BLaER1 treated with 17β-estradiol and CSF1 and Interleukin-3, amounts not matched to agents 10 nM and 100 nM (cell line): ENCODE measurements around the gene KLK10.
A peak's percentile ranks its signal among the peaks of the same experiment; 100 is the strongest.
"Not testable (repeated sequence)": the region's sequence is repeated elsewhere in the genome, so short reads cannot be mapped to it uniquely, and the experiment has no call there.

Experiments
- H3K27ac ChIP-seq, 11 experiments: shearing (Covaris generic); formaldehyde crosslinking; 2 replicates each; pipeline ENCODE4 v1.8.1; 2022
- H3K27me3 ChIP-seq, 11 experiments: shearing (Covaris generic); formaldehyde crosslinking; 2 replicates each; pipeline ENCODE4 v1.8.1; 2022
- H3K36me3 ChIP-seq, 11 experiments: shearing (Covaris generic); formaldehyde crosslinking; 2 replicates each; pipeline ENCODE4 v1.8.1; 2022
- H3K4me1 ChIP-seq, 10 experiments: shearing (Covaris generic); formaldehyde crosslinking; 2 replicates each; pipeline ENCODE4 v1.8.1; 2022
- H3K4me2 ChIP-seq, 11 experiments: shearing (Covaris generic); formaldehyde crosslinking; 2 replicates each; pipeline ENCODE4 v1.8.1; 2022
- H3K4me3 ChIP-seq, 10 experiments: shearing (Covaris generic); formaldehyde crosslinking; 2 replicates each; pipeline ENCODE4 v1.8.1; 2022
- H3K9ac ChIP-seq, 11 experiments: shearing (Covaris generic); formaldehyde crosslinking; 2 replicates each; pipeline ENCODE4 v1.8.1; 2022
- H3K9me3 ChIP-seq, 11 experiments: shearing (Covaris generic); formaldehyde crosslinking; replicated peaks in 1 of 11; 2 replicates each; pipeline ENCODE4 v1.8.1; 2022
- H4K20me1 ChIP-seq, 11 experiments: shearing (Covaris generic); formaldehyde crosslinking; 2 replicates each; pipeline ENCODE4 v1.8.1; 2022
- Cebpa-rat ChIP-seq, 11 experiments: shearing (Covaris generic); IDR thresholded peaks; 2 replicates each; pipeline ENCODE4 v1.8.1; 2022

The KLK10 gene

DNA sequence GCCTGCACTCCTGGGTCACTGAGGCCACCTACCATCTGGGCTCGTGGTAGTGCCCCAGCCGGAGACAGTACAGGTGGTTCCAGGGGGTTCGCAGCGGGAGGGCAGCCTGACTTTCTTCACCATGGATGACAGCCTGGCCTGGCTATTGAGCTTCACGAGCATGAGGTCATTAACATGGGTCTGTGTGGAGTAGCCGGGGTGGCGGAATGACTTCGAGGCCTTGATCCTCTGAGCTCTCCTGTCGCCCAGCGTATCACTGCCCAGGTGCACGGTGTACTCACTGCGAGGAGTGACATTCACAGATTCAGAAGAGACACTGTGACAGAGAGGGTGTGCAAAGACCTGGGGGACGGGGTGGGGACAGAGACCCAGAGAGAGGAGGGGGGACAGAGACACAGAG lies 39.3 kb downstream of the KLK10 start:
- Histone ChIP-seq H4K20me1 (no peaks in the 10 kb centered on the region), H3K36me3 (no peaks in the 10 kb centered on the region), H3K4me2 (no peak overlapping the region), H3K4me3 (no peak overlapping the region), H3K9ac (no peak overlapping the region), H3K4me1 (no peaks in the 10 kb centered on the region), H3K27me3 (peaks cover 0 to 16% (median 0%) of the 10 kb centered on the region in 11 experiments; a peak in 3 of 22 replicates), H3K27ac (no peak overlapping the region), H3K9me3 (no peaks in the 10 kb centered on the region)
- TF ChIP-seq Cebpa-rat (IDR thresholded peaks at IDR 0.05) = no peak

DNA sequence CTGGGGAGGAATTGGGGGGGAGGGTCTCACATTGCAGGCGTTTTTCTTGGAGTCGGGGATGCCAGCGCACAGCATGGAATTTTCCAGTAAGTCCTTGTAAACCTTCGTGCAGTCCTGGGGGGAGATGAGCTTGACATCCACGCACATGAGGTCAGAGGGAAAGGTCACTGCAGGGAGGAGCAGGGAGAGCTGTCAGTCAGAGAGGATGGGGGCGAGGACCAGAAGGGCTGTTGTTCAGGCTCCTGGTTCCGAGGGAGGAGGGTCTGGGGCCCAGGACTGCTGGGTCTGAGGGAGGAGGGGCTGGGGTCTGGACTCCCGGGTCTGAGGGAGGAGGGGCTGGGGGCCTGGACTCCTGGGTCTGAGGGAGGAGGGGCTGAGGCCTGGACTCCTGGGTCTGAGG lies 39.8 kb downstream of the KLK10 start:
- no peaks in the 10 kb centered on the region for H3K36me3 ChIP-seq
- H3K4me1 ChIP-seq = no peaks in the 10 kb centered on the region
- no peaks in the 10 kb centered on the region for H3K9me3 ChIP-seq
- no peak overlapping the region for H3K9ac ChIP-seq
- H3K27me3 ChIP-seq = peaks cover 0 to 16% (median 0%) of the 10 kb centered on the region in 11 experiments; a peak in 3 of 22 replicates
- TF ChIP-seq Cebpa-rat (IDR thresholded peaks at IDR 0.05) = no peak
- no peak overlapping the region for H3K4me2 ChIP-seq
- H3K27ac ChIP-seq = no peak overlapping the region
- no peak overlapping the region for H3K4me3 ChIP-seq
- no peaks in the 10 kb centered on the region for H4K20me1 ChIP-seq

DNA sequence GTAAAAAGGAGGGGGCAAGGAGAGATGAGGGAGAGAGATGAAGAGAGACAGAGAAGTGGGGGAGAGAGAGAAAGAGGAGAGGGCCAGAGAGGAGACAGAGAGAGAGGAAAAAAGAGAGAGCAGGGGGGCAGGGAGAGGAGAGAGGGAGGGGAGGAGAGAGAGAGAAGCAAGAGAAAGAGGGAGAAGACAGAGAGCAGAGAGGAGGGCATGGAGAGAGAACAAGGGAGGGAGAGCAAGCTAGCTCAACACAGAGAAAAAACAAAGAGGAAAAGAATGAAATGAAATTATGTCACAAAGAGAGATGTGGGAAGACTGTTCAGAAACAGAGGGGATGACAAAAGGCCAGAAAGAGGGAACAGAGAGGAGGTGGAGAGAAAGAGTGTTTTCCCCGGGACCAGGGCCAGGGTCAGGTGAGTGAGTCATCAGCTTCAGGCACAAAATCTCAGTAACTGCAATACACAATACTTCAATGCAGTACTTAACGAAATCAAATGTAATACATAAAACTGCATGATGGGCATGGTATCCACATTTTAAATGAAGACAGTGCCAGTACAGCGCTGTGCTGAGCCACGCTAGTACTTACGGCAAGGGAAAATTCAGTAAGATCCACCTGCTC lies 40.6 kb downstream of the KLK10 start:
- no peak overlapping the region for H3K4me3 ChIP-seq
- H4K20me1 ChIP-seq = no peaks in the 10 kb centered on the region
- no peak overlapping the region for H3K27ac ChIP-seq
- H3K27me3 ChIP-seq = peaks cover 0 to 15% (median 0%) of the 10 kb centered on the region in 11 experiments; a peak in 3 of 22 replicates
- H3K4me1 ChIP-seq = no peaks in the 10 kb centered on the region
- no peaks in the 10 kb centered on the region for H3K36me3 ChIP-seq
- no peaks in the 10 kb centered on the region for H3K9me3 ChIP-seq
- no peak overlapping the region for H3K4me2 ChIP-seq
- TF ChIP-seq Cebpa-rat (IDR thresholded peaks at IDR 0.05) = no peak
- H3K9ac ChIP-seq = no peak overlapping the region

DNA sequence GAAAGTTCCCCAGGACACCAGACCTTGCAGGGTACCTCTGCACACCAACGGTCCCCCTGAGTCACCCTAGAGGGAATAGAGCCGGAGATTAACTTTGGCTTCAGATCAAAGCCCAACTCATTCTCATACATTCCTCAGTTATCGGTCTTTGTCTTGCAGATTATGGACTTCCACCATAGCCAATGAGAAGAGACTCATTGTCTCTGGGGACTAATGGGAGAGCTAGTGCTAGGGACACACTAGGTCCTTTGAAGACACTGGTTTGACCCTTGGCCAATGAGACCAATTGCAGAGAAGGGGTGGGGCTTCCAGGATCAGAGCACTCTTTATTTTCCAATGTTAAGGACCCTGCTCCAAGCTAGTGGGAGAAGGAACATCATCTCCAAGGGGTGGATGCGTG lies 41.9 kb downstream of the KLK10 start:
- H4K20me1 ChIP-seq = no peaks in the 10 kb centered on the region
- no peaks in the 10 kb centered on the region for H3K4me1 ChIP-seq
- H3K27ac ChIP-seq = no peak overlapping the region
- H3K4me3 ChIP-seq = no peak overlapping the region
- no peaks in the 10 kb centered on the region for H3K9me3 ChIP-seq
- no peak overlapping the region for H3K9ac ChIP-seq
- TF ChIP-seq Cebpa-rat (IDR thresholded peaks at IDR 0.05) = no peak
- no peaks in the 10 kb centered on the region for H3K36me3 ChIP-seq
- H3K27me3 ChIP-seq = peaks cover 0 to 11% (median 0%) of the 10 kb centered on the region in 11 experiments; a peak in 1 of 22 replicates
- H3K4me2 ChIP-seq = no peak overlapping the region

DNA sequence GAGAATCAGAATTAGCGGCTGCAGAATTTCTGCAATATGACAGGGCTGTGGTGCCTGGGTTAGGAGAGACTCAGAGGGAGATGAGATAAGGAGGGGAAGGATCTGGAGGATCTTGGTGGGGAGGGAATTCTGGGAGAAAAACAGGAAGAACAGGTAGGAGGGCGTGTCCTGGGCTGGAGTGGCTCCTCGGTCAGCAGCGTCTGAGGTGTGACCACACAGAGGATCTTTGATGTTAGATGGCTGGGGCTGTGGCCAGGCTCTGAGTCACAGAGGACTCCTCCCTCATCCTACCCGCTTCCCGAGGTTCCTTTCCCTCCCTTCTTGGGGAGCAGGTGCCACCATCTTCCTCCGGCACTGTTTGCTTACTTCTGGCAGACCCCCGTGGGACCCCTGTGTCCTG lies 43.7 kb downstream of the KLK10 start:
- Histone ChIP-seq H3K36me3 (no peaks in the 10 kb centered on the region), H3K27ac (no peak overlapping the region), H3K9ac (no peak overlapping the region), H3K9me3 (no peaks in the 10 kb centered on the region), H3K4me1 (no peaks in the 10 kb centered on the region), H3K4me3 (no peak overlapping the region), H3K4me2 (no peak overlapping the region), H4K20me1 (no peaks in the 10 kb centered on the region), H3K27me3 (peaks cover 0 to 5% (median 0%) of the 10 kb centered on the region in 11 experiments; a peak in 1 of 22 replicates)
- no peak for TF ChIP-seq Cebpa-rat (IDR thresholded peaks at IDR 0.05)

DNA sequence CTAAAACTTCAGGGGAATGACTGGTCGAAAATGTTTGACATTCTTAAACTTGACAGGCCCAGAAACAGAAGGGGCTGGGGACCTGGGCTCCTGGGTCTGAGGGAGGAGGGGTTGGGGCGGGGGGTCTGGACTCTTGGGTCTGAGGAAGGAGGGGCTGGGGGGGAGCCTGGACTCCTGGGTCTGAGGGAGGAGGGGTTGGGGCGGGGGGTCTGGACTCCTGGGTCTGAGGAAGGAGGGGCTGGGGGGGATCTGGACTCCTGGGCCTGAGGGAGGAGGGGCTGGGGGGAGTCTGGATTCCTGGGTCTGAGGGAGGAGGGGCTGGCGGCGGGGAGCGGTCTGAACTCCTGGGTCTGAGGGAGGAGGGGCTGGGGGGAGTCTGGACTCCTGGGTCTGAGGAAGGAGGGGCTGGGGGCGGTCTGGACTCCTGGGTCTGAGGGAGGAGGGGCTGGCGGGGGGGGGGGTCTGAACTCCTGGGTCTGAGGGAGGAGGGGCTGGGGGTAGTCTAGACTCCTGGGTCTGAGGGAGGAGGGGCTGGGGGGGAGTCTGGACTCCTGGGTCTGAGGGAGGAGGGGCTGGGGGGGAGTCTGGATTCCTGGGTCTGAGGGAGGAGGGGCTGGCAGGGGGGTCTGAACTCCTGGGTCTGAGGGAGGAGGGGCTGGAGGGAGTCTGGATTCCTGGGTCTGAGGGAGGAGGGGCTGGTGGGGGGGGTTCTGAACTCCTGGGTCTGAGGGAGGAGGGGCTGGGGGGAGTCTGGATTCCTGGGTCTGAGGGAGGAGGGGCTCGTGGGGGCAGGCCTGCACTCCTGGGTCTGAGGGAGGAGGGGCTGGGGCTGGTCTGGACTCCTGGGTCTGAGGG lies 44.6 kb downstream of the KLK10 start:
- Histone ChIP-seq H3K9me3 (no peaks in the 10 kb centered on the region), H3K4me1 (no peaks in the 10 kb centered on the region), H4K20me1 (no peaks in the 10 kb centered on the region), H3K36me3 (no peaks in the 10 kb centered on the region), H3K27ac (no peak overlapping the region), H3K4me2 (no peak overlapping the region), H3K27me3 (no peaks in the 10 kb centered on the region), H3K9ac (no peak overlapping the region), H3K4me3 (no peak overlapping the region)
- no peak for TF ChIP-seq Cebpa-rat (IDR thresholded peaks at IDR 0.05)

DNA sequence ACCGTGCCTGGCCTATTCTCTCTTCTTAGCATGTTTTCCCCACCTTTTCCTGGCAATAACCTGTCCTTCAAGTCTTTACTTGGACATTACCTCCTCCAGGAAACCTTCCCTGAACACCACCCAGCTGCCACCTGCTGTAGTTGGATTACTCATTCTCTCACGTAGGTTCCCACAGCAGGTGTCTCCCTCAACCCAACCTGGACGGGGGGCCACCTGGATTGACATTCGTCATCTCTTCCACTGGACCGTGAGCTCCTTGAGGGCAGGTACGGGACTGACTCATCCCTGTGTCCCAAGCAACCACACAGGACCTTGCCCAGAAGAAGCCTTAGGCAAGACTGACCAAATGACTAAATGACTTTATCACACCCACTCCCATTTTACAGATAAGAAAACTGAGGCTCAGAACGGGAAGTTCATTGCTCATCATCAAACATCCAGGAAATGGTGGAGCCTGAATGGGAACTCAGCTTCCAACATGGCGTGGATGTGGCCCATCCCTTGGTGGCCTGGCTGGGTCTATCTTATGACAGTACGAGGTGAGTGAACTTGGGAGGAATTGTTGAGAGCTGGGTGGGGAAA lies 46.6 kb downstream of the KLK10 start:
- Histone ChIP-seq H3K4me2 (no peak overlapping the region), H3K9me3 (no peaks in the 10 kb centered on the region), H4K20me1 (no peaks in the 10 kb centered on the region), H3K36me3 (no peaks in the 10 kb centered on the region), H3K27me3 (no peaks in the 10 kb centered on the region), H3K27ac (no peak overlapping the region), H3K4me1 (peaks cover 9 to 20% (median 17%) of the 10 kb centered on the region in 10 experiments), H3K4me3 (no peak overlapping the region), H3K9ac (no peak overlapping the region)
- TF ChIP-seq Cebpa-rat (IDR thresholded peaks at IDR 0.05) = no peak

DNA sequence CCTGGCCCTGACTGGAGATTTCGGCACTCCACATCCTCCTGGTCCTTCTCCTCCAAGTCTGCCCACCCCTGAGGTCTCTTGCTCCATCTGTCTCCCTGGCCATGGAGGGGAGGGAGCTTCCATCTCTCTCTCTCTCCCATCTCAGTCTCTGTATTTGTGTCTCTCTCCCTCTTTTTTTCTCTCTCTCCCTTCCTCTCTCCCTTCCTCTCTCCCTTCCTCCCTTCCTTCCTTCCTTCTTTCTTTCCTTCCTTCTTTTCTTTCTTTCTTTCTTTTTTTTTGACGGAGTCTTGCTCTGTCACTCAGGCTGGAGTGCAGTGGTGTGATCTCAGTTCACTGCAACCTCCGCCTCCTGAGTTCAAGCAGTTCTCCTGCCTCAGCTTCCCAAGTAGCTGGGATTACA lies 49.7 kb downstream of the KLK10 start:
- H4K20me1 ChIP-seq, H3K27me3 ChIP-seq, H3K4me3 ChIP-seq, H3K9me3 ChIP-seq, H3K36me3 ChIP-seq, H3K27ac ChIP-seq, H3K9ac ChIP-seq: not testable (repeated sequence)
- Histone ChIP-seq H3K4me2 (peak overlapping the region in 6 of 11 experiments; percentile 21 to 61 (median 43); a peak in 8 of 22 replicates), H3K4me1 (peaks cover 10 to 22% (median 18%) of the 10 kb centered on the region in 10 experiments)

DNA sequence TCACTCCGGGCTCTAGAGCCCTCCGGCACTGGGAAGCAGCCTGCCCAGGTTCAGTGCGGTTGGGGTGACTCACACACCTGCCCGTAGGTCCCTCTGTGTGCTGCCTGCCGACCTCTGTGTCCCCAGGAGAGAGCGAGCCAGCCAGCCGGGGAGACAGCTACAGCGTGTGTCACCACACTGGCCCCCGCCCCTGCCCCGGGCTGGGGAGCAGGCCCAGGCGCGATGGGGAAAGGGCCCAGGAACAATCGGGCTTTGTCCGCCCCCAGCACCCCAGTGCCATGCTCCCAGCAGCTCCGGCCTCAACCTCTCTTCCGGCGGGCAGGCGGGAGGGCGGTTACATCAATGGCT lies 50.1 kb downstream of the KLK10 start, which contains the start of gene KLK6:
Gene KLK6 (minus strand): TSS at position 179 of the 348 bp plus-strand sequence. CDS start 1,487 bp downstream, outside the sequence.
- H3K9ac ChIP-seq = 0 out of 22 replicates have a peak within 1 kb of the TSS, but pooled peaks of 1 of the 11 experiments have one; percentile 15
- no peak for TF ChIP-seq Cebpa-rat (IDR thresholded peaks at IDR 0.05)
- no peaks in the 10 kb centered on the region for H4K20me1 ChIP-seq
- H3K9me3 ChIP-seq = no peaks in the 10 kb centered on the region
- H3K27ac ChIP-seq = no peak within 1 kb of the TSS
- no peaks in the 10 kb centered on the region for H3K36me3 ChIP-seq
- H3K4me2 ChIP-seq = peak within 1 kb of the TSS in 10 of 11 experiments; percentile 5 to 61 (median 33); a peak in 17 of 22 replicates
- no peaks in the 10 kb centered on the region for H3K27me3 ChIP-seq
- H3K4me1 ChIP-seq = peaks cover 10 to 22% (median 18%) of the 10 kb centered on the region in 10 experiments
- H3K4me3 ChIP-seq = no peak within 1 kb of the TSS
